Esophagus muscularis mucosa (tissue), 3 donors: ENCODE data around the gene SMKR1.

ENCODE experiments used
- CTCF ChIP-seq, 3 experiments: fragments of 200-600 bp in 2 of 3; fragments of 450-650 bp in 1 of 3; sonication (generic) in 2 of 3; IDR thresholded peaks; one replicate each; pipeline ENCODE4 v1.5.1; 2017 to 2019; ENCODE audit warnings: antibody characterized with exemption in 3 of 3, mild to moderate bottlenecking in 2 of 3, moderate library complexity in 1 of 3
- POLR2A ChIP-seq: fragments of 450-650 bp; IDR thresholded peaks from one replicate; pipeline ENCODE4 v1.6.1; 2017; ENCODE audit warnings: antibody characterized with exemption, moderate library complexity, mild to moderate bottlenecking, low read depth

- TF ChIP-seq POLR2A (no peak), CTCF (IDR thresholded peaks at IDR 0.05) (no peak)
Measured at GRCh38 chr7:129557686-129558481, 55.6 kb downstream of the SMKR1 start.
